Pancreas (tissue), 10 donors: ENCODE data around the gene IREB2. TPM values are rescaled to one million over a fixed set of nuclear protein-coding genes. Genes with fewer than 3 reads are reported as not detected.

ENCODE experiments used
- ATAC-seq, 4 donors: fragments of 200-7000 bp; cut with Tn5 transposase; one replicate each; pipeline versions ENCODE4 v1.8.0 to v1.9.1; 2020; ENCODE audit warnings: mild to moderate bottlenecking in 4 of 4, moderate library complexity in 4 of 4
- DNase-seq, 6 donors: peaks; one replicate each; pipeline ENCODE4 v3.0.0-alpha.2; 2020
- FAIRE-seq: peaks from 2 replicates; lab custom pipeline; 2012; peaks lifted over from hg19 to GRCh38; lab: Jason Lieb, UNC
- H3K27ac ChIP-seq, 4 donors: fragments of 200-600 bp; sonication (generic); 1 replicate in 3 of 4; 2 replicates in 1 of 4; pipeline versions ENCODE4 v1.5.0 to v1.8.0; 2020
- H3K27me3 ChIP-seq, 4 donors: fragments of 200-600 bp; one replicate each; pipeline ENCODE4 v1.8.0; 2021
- H3K36me3 ChIP-seq, 3 donors: fragments of 200-600 bp; sonication (generic) in 1 of 3; one replicate each; pipeline versions ENCODE4 v1.5.0 to v1.8.0; 2020 to 2021
- H3K4me1 ChIP-seq, 3 donors: fragments of 200-600 bp; one replicate each; pipeline ENCODE4 v1.8.0; 2021
- H3K4me3 ChIP-seq, 4 donors: fragments of 200-600 bp; sonication (generic) in 2 of 4; one replicate each; pipeline versions ENCODE4 v1.5.0 to v1.8.0; 2020 to 2021
- H3K9me3 ChIP-seq, 4 donors: fragments of 200-600 bp; one replicate each; pipeline ENCODE4 v1.8.0; 2021
- CTCF ChIP-seq, 4 donors: fragments of 200-600 bp; sonication (generic) in 3 of 4; IDR thresholded peaks; one replicate each; pipeline versions ENCODE4 v1.5.0 to v1.8.0; 2021; ENCODE audit warnings: antibody characterized with exemption in 4 of 4
- WGBS, 2 donors: extraction: QIAGEN DNeasy Blood & Tissue Kit; methylation state at CpG; one replicate each; pipeline ENCODE4 v1.1.7; 2013; 5-methylcytosine and 5-hydroxymethylcytosine counted together
- intact Hi-C, 3 donors: fragments of 100-400 bp; cut with DNase I; formaldehyde crosslinking; loops; one replicate each; pipeline versions ENCODE4 v1.11.1 to v1.14.2; 2022
- polyA plus RNA-seq, 2 donors: library from polyadenylated mRNA; stranded (reverse); fragments of 200-250 nt; gene quantifications; one replicate each; pipeline ENCODE4 v1.2.3, GENCODE V29; 2013
- total RNA-seq, 6 donors: library from RNA; stranded (reverse); fragmentation: NEBNext Ultra II Directional in 4 of 6; extraction: Animal tissue kit (Norgen Biotek cat#: 25700) in 4 of 6; gene quantifications; one replicate each; pipeline versions ENCODE4 v1.2.1 to v1.2.4, GENCODE V29; 2021 to 2023
- donor health status: healthy with polysubstance abuse.
- donor health status: DM: no; HTN: no; CAD: no; lungs with moderate emphysema.
- donor health status: DM: no; HTN: no; CAD: no.
- donor health status: control.
- donor health status: control.
- donor health status: Bipolar disorder and iron deficiency.
- donor health status: DM: yes; HTN: yes; CAD: no.
- donor health status: DM: no; HTN: no; CAD: no.
- donor health status: DM: no; HTN: no; CAD: no.
- donor health status: DM: yes; HTN: yes; CAD: no.

IREB2 gene
- total and polyA plus RNA-seq, 8 donors = 5.7 to 34.0 (median 19.2) TPM

GRCh38 chr15:78394981-78395616 is 42.9 kb upstream of the IREB2 start:
- intact Hi-C loops = no loop called here
- H3K9me3 ChIP-seq = no peaks in the 10 kb centered on the region
- no peak for TF ChIP-seq CTCF (IDR thresholded peaks at IDR 0.05)
- no peak overlapping the region for H3K4me3 ChIP-seq
- FAIRE-seq (no peak), DNase-seq (no peak), ATAC-seq (no peak)
- H3K27me3 ChIP-seq = no peaks in the 10 kb centered on the region
- H3K4me1 ChIP-seq = no peaks in the 10 kb centered on the region
- H3K27ac ChIP-seq = no peak overlapping the region
- WGBS, 2 donors = 64 to 68% methylated on average over 13 of the region's 13 CpGs
- H3K36me3 ChIP-seq = no peaks in the 10 kb centered on the region

GRCh38 chr15:78396186-78396814 is 41.7 kb upstream of the IREB2 start:
- Histone ChIP-seq H3K4me1 (no peaks in the 10 kb centered on the region), H3K27me3 (no peaks in the 10 kb centered on the region), H3K9me3 (no peaks in the 10 kb centered on the region), H3K36me3 (no peaks in the 10 kb centered on the region), H3K4me3 (no peak overlapping the region), H3K27ac (no peak overlapping the region)
- intact Hi-C loops = no loop called here
- WGBS, 2 donors = 79 to 88% methylated on average over 9 of the region's 9 CpGs
- ATAC-seq (no peak), DNase-seq (no peak), FAIRE-seq (no peak)
- TF ChIP-seq CTCF (IDR thresholded peaks at IDR 0.05) = no peak

DNA sequence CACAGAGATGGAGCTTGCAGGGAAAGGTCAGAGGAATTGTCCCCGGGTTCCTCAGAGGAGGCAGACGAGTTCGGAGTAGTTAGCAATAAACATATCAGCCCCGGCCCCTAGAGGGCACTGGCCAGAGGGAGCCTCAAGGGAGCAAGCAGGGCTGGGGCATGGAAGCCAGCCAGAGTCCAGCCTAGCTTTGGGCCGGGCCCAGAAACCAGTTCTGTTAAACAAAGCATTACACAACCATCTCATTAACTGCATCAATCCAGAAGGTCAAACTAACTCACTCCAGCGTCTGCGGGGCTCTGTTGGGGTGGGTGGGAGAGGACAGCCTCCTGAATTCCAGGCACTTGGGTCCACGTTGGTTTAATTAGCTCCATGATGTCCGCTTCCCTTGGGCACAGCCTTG is 41.0 kb upstream of the IREB2 start:
- H3K27ac ChIP-seq = no peak overlapping the region

GRCh38 chr15:78397382-78397781 is 40.6 kb upstream of the IREB2 start:
- no peak for FAIRE-seq
- H3K9me3 ChIP-seq = no peaks in the 10 kb centered on the region
- intact Hi-C loops = no loop called here
- ATAC-seq = no peak
- no peak overlapping the region for H3K27ac ChIP-seq
- DNase-seq = no peak
- WGBS, 2 donors = 91 to 97% methylated on average over 2 of the region's 2 CpGs
- TF ChIP-seq CTCF (IDR thresholded peaks at IDR 0.05) = no peak
- no peaks in the 10 kb centered on the region for H3K27me3 ChIP-seq
- no peaks in the 10 kb centered on the region for H3K4me1 ChIP-seq
- H3K4me3 ChIP-seq = no peak overlapping the region
- no peaks in the 10 kb centered on the region for H3K36me3 ChIP-seq

More for the DNA sequence above, 41.0 kb upstream of the IREB2 start:
- TF ChIP-seq CTCF (IDR thresholded peaks at IDR 0.05) = peak in 3 of 4 donors; percentile 34 to 47 (median 41)
- no peaks in the 10 kb centered on the region for H3K36me3 ChIP-seq
- FAIRE-seq = no peak
- H3K27me3 ChIP-seq = no peaks in the 10 kb centered on the region
- H3K4me3 ChIP-seq = no peak overlapping the region
- peak; percentile 63 to 94 (median 84) for DNase-seq
- H3K4me1 ChIP-seq = no peaks in the 10 kb centered on the region
- ATAC-seq = peak; percentile 86 to 98 (median 96)
- WGBS, 2 donors = 27% methylated on average over 9 of the region's 9 CpGs
- intact Hi-C loops = no loop called here
- no peaks in the 10 kb centered on the region for H3K9me3 ChIP-seq
